Activated T-helper 1 cell treated with anti-CD3 and anti-CD28 coated beads, Interleukin-12 subunit alpha, Interleukin-12 subunit beta, Interleukin-2, Interleukin-4 antibody, amounts not matched to agents 30 ng/mL and 10 ng/mL and 1 ng/mL, durations not matched to agents 14 hours and 24 hours and 36 hours (primary cell): ENCODE data around the gene SEMA5A. TPM values are rescaled to one million over a fixed set of nuclear protein-coding genes. Genes with fewer than 3 reads are reported as not detected.

Experiments
- DNase-seq: peaks from one replicate; pipeline ENCODE4 v3.0.0; 2021; ENCODE audit warnings: low spot score
- H3K27ac Mint-ChIP-seq: one replicate; pipeline ENCODE4 v1.8.0; 2021; ENCODE audit warnings: mild to moderate bottlenecking, mixed read lengths
- H3K27me3 Mint-ChIP-seq: one replicate; pipeline ENCODE4 v1.8.0; 2022; ENCODE audit warnings: mild to moderate bottlenecking, moderate library complexity, mixed read lengths; ENCODE audit not compliant: insufficient read depth
- H3K36me3 Mint-ChIP-seq: one replicate; pipeline ENCODE4 v1.8.0; 2021; ENCODE audit warnings: low read depth, mixed read lengths
- H3K4me1 Mint-ChIP-seq: one replicate; pipeline ENCODE4 v1.8.0; 2021; ENCODE audit warnings: low read depth, mixed read lengths
- H3K4me3 Mint-ChIP-seq: one replicate; pipeline ENCODE4 v1.8.0; 2021; ENCODE audit warnings: mild to moderate bottlenecking, moderate library complexity, mixed read lengths
- H3K9me3 Mint-ChIP-seq: one replicate; pipeline ENCODE4 v1.8.0; 2021; ENCODE audit warnings: mixed read lengths
- intact Hi-C: fragments of 100-400 bp; cut with micrococcal nuclease; formaldehyde crosslinking; loops from one replicate; pipeline ENCODE4 v1.15.1; 2024
- total RNA-seq: library from RNA; stranded (reverse); gene quantifications from 2 replicates; pipeline ENCODE4 v1.2.3, GENCODE V29; 2022

Gene SEMA5A
- total RNA-seq, 1 donor from 2014 or later: not detected

- Mint-ChIP-seq H3K27me3 (peaks cover 18% of the 10 kb centered on the region), H3K4me3 (no peak overlapping the region), H3K27ac (no peak overlapping the region), H3K36me3 (no peaks in the 10 kb centered on the region), H3K9me3 (no peaks in the 10 kb centered on the region), H3K4me1 (no peaks in the 10 kb centered on the region)
- intact Hi-C loops: loop anchor here (10.0 kb wide), 1 partner anchor 179 kb away; no protein-coding TSS in a partner anchor
- no peak for DNase-seq
Observed at GRCh38 chr5:9543311-9543920, 2.5 kb downstream of the SEMA5A start.

GRCh38 chr5:9540791-9541190 lies 5.1 kb downstream of the SEMA5A start:
- Mint-ChIP-seq H3K36me3 (no peaks in the 10 kb centered on the region), H3K9me3 (no peaks in the 10 kb centered on the region), H3K4me1 (no peaks in the 10 kb centered on the region), H3K4me3 (no peak overlapping the region), H3K27ac (no peak overlapping the region), H3K27me3 (peaks cover 10% of the 10 kb centered on the region)
- intact Hi-C loops: loop anchor here (10.0 kb wide), 1 partner anchor 176 kb away; no protein-coding TSS in a partner anchor
- no peak for DNase-seq

- Mint-ChIP-seq H3K36me3 (no peaks in the 10 kb centered on the region), H3K9me3 (no peaks in the 10 kb centered on the region), H3K27me3 (no peaks in the 10 kb centered on the region), H3K27ac (no peak overlapping the region), H3K4me3 (no peak overlapping the region), H3K4me1 (no peaks in the 10 kb centered on the region)
- DNase-seq: no peak
- intact Hi-C loops: no loop called here
Observed at GRCh38 chr5:9538504-9538903, 7.4 kb downstream of the SEMA5A start.

DNA sequence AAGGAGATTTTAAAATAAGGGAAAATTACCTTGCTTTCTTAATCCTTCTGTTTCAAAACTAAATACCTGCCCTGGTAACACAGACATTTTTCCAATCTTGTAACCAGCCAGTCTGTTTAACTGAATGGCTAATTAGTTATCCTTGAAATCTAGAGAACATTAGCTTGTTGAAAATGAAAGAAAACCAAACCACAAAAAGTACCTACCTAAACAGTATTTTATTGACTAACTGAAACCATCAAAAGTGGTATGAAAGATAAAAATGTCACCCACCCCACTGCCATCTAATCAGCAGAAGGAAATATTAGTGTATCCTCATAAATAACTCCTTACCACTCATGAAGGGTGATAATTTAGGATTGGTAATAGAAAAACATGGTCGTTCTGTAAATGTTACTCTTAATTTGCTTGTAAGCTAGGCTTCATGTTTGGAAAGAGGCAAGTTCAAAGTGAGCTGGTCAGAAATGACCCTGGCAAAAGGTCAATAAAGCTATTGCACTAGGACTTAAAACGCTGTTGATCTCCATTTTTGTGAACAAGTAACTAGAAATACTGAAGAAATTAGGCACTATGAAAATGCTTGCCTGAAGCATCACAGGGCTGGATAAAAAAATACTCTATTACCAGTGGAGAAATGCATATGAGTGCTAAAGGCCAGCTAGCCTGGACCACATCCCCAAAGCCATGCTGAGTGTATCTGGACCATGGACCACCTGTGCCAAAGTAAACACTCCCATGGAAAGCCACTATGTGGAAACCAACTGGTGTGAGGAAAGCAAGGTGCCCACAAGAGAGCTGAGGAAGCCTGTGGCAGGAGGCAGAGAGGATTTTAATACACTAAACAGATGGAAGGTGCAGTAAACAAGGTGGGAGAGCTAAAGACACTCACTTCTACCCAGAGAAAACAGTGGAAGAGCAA lies 8.4 kb downstream of the SEMA5A start:
- Mint-ChIP-seq H3K27ac (no peak overlapping the region), H3K4me1 (no peaks in the 10 kb centered on the region), H3K36me3 (no peaks in the 10 kb centered on the region), H3K27me3 (no peaks in the 10 kb centered on the region), H3K9me3 (no peaks in the 10 kb centered on the region), H3K4me3 (no peak overlapping the region)
- no peak for DNase-seq
- intact Hi-C loops: no loop called here

DNA sequence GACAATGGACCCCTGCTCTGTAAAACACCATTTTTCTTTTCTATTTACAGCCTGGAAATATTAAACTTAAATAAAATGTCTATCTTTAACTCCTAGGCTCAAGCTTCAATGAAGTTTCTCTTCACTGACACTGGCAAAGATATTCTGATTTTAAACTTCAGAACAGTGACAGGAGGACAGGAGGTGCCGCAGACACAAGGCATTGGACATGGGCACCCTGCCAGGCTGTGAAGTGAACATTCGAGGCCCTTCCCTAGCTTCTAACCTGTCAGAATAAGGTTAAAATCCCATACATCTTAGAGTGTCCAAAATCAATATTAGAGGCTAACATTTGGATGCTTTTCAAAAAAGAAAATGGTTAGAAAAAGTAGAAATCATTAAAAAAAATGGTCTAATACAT lies 9.2 kb downstream of the SEMA5A start:
- Mint-ChIP-seq H3K9me3 (no peaks in the 10 kb centered on the region), H3K36me3 (no peaks in the 10 kb centered on the region), H3K27ac (no peak overlapping the region), H3K4me3 (no peak overlapping the region), H3K4me1 (no peaks in the 10 kb centered on the region), H3K27me3 (no peaks in the 10 kb centered on the region)
- no peak for DNase-seq
- intact Hi-C loops: no loop called here

GRCh38 chr5:9534881-9535517 lies 10.9 kb downstream of the SEMA5A start:
- H3K9me3 Mint-ChIP-seq: no peaks in the 10 kb centered on the region

GRCh38 chr5:9533562-9534364 lies 12.1 kb downstream of the SEMA5A start:
- Mint-ChIP-seq H3K36me3 (no peaks in the 10 kb centered on the region), H3K27me3 (no peaks in the 10 kb centered on the region), H3K4me3 (no peak overlapping the region), H3K9me3 (no peaks in the 10 kb centered on the region), H3K4me1 (no peaks in the 10 kb centered on the region), H3K27ac (no peak overlapping the region)
- intact Hi-C loops: no loop called here
- DNase-seq: no peak

More at GRCh38 chr5:9534881-9535517, 10.9 kb downstream of the SEMA5A start:
- no peak overlapping the region for H3K27ac Mint-ChIP-seq
- no peaks in the 10 kb centered on the region for H3K27me3 Mint-ChIP-seq
- no peaks in the 10 kb centered on the region for H3K36me3 Mint-ChIP-seq
- H3K4me1 Mint-ChIP-seq: no peaks in the 10 kb centered on the region
- no peak for DNase-seq
- no peak overlapping the region for H3K4me3 Mint-ChIP-seq
- intact Hi-C loops: no loop called here

DNA sequence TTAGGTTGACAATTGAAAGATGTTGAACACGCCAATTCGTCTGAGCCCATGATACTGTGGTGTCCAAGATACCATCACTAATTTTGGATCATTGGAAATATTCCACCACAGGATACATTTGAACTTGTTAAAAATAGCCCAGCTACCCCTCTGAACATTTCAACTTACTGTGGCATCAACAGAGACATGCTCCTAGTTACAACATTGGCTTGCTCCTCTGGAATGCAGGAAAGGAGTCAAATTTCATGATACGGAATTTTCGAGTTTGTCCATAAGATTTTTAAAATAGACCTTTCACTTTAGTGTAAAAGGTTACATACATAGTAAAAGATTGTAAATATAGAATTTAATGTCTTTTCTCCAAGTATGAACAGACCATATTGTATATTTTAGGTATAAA lies 12.8 kb downstream of the SEMA5A start:
- no peak overlapping the region for H3K4me3 Mint-ChIP-seq
- no peaks in the 10 kb centered on the region for H3K9me3 Mint-ChIP-seq
- no peaks in the 10 kb centered on the region for H3K27me3 Mint-ChIP-seq
- H3K27ac Mint-ChIP-seq: no peak overlapping the region
- DNase-seq: no peak
- no peaks in the 10 kb centered on the region for H3K4me1 Mint-ChIP-seq
- no peaks in the 10 kb centered on the region for H3K36me3 Mint-ChIP-seq
- intact Hi-C loops: no loop called here

- H3K36me3 Mint-ChIP-seq: no peaks in the 10 kb centered on the region
- H3K4me3 Mint-ChIP-seq: no peak overlapping the region
- intact Hi-C loops: no loop called here
- DNase-seq: no peak
- H3K27me3 Mint-ChIP-seq: no peaks in the 10 kb centered on the region
- H3K9me3 Mint-ChIP-seq: no peaks in the 10 kb centered on the region
- no peaks in the 10 kb centered on the region for H3K4me1 Mint-ChIP-seq
- H3K27ac Mint-ChIP-seq: no peak overlapping the region
Observed at GRCh38 chr5:9529513-9529912, 16.4 kb downstream of the SEMA5A start.

- Mint-ChIP-seq H3K27ac (no peak overlapping the region), H3K4me3 (no peak overlapping the region), H3K36me3 (no peaks in the 10 kb centered on the region), H3K9me3 (no peaks in the 10 kb centered on the region), H3K4me1 (no peaks in the 10 kb centered on the region), H3K27me3 (no peaks in the 10 kb centered on the region)
- intact Hi-C loops: no loop called here
- DNase-seq: no peak
Observed at GRCh38 chr5:9529041-9529480, 16.8 kb downstream of the SEMA5A start.

- H3K36me3 Mint-ChIP-seq: no peaks in the 10 kb centered on the region
- H3K27me3 Mint-ChIP-seq: no peaks in the 10 kb centered on the region
- H3K4me1 Mint-ChIP-seq: no peaks in the 10 kb centered on the region
- H3K4me3 Mint-ChIP-seq: no peak overlapping the region
- DNase-seq: no peak
- no peaks in the 10 kb centered on the region for H3K9me3 Mint-ChIP-seq
- H3K27ac Mint-ChIP-seq: no peak overlapping the region
- intact Hi-C loops: no loop called here
Observed at GRCh38 chr5:9524941-9525340, 20.9 kb downstream of the SEMA5A start.

- Mint-ChIP-seq H3K27ac (no peak overlapping the region), H3K4me3 (no peak overlapping the region), H3K36me3 (no peaks in the 10 kb centered on the region), H3K4me1 (no peaks in the 10 kb centered on the region), H3K9me3 (no peaks in the 10 kb centered on the region), H3K27me3 (no peaks in the 10 kb centered on the region)
- intact Hi-C loops: no loop called here
- no peak for DNase-seq
Observed at GRCh38 chr5:9523090-9523823, 22.6 kb downstream of the SEMA5A start.
